ENCODE results near the gene SAP30.

DNA sequence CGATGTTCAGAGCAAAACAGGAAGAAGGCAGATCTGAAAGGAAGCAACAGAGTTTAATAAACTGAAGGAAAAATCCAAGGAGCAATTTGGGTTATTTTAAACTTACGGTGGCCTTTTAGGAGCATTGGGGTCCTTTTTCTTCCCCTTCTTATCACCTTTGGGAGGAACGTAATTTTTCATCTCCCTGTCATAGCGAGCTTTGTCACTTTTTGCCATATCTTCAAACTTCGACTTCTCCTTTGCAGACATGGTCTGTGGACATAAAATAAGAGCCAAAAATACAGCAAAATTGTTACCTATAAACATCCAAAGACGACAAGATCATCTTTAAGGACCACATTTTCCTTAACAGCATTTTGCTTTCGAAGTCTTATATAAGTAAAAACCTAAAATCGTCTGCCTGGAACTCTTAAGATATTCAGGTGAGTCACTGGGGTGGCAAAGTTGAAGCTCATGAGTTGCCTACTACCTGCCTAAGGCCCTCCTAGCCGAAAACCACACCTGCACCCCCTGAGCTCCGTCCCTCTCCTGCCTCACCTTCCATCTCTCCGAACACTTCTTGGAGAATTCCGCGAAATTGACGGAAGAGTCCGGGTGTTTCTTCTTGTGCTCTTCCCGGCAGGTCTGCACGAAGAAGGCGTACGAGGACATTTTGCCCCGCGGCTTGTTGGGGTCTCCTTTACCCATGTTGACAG, 37.6 kb upstream of the SAP30 start:
- TF ChIP-seq, protein P1, sequence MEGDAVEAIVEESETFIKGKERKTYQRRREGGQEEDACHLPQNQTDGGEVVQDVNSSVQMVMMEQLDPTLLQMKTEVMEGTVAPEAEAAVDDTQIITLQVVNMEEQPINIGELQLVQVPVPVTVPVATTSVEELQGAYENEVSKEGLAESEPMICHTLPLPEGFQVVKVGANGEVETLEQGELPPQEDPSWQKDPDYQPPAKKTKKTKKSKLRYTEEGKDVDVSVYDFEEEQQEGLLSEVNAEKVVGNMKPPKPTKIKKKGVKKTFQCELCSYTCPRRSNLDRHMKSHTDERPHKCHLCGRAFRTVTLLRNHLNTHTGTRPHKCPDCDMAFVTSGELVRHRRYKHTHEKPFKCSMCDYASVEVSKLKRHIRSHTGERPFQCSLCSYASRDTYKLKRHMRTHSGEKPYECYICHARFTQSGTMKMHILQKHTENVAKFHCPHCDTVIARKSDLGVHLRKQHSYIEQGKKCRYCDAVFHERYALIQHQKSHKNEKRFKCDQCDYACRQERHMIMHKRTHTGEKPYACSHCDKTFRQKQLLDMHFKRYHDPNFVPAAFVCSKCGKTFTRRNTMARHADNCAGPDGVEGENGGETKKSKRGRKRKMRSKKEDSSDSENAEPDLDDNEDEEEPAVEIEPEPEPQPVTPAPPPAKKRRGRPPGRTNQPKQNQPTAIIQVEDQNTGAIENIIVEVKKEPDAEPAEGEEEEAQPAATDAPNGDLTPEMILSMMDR (conservative IDR thresholded peaks at IDR 0.05): no peak
- TF ChIP-seq EZH2 (IDR thresholded peaks at IDR 0.05; ENCODE audit: low read depth): no peak

Measured in PC-9 (cell line).